Renal cortical epithelial cell (primary cell): ENCODE results near the gene PSENEN. TPM values are rescaled to one million over a fixed set of nuclear protein-coding genes. Genes with fewer than 3 reads are reported as not detected.
"Not testable (repeated sequence)": the region's sequence is repeated elsewhere in the genome, so short reads cannot be mapped to it uniquely, and the experiment has no call there.

Experiments
- DNase-seq: peaks from one replicate; pipeline ENCODE4 v3.0.0-alpha.2; 2011; ENCODE audit warnings: low read depth
- total RNA-seq: library from RNA; depleted of rRNA; stranded (reverse); fragments of >200 nt; gene quantifications from 2 replicates; pipeline ENCODE4 v1.2.3, GENCODE V29; 2014

PSENEN gene
- total RNA-seq, 1 donor from 2014 or later, result 23.5 TPM

DNA sequence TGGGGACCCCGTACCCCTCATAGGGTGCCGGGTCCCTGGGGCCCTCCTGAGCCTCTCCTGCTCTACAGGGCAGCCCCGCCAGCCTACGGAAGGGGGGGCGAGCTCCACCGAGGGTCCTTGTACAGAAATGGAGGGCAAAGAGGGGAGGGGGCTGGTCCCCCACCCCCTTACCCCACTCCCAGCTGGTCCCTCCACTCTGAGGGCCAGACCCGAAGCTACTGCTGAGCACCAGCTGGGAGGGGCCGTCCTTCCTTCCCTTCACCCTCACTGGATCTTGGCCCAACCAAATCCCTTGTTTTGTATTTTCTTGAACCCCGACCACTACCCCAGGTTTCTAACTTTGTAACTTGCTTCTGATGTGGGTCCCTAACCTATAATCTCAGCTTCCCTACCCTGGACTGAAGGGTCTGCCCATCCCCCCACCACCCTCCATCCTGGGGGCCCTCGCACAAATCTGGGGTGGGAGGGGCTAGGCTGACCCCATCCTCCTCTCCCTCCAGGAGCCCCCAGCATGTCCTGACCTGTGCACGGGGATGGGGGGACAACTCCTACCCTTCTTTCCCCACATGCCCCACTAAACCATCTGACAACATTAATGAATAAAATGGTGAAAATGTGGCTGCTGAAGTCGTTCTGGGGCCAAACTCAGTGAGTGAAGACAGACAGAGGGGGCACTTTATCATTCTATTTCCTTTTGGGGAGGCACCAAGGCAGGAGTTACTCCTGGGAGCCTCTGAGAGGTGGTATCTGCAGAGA, 42.9 kb downstream of the PSENEN start:
- no peak for DNase-seq

DNA sequence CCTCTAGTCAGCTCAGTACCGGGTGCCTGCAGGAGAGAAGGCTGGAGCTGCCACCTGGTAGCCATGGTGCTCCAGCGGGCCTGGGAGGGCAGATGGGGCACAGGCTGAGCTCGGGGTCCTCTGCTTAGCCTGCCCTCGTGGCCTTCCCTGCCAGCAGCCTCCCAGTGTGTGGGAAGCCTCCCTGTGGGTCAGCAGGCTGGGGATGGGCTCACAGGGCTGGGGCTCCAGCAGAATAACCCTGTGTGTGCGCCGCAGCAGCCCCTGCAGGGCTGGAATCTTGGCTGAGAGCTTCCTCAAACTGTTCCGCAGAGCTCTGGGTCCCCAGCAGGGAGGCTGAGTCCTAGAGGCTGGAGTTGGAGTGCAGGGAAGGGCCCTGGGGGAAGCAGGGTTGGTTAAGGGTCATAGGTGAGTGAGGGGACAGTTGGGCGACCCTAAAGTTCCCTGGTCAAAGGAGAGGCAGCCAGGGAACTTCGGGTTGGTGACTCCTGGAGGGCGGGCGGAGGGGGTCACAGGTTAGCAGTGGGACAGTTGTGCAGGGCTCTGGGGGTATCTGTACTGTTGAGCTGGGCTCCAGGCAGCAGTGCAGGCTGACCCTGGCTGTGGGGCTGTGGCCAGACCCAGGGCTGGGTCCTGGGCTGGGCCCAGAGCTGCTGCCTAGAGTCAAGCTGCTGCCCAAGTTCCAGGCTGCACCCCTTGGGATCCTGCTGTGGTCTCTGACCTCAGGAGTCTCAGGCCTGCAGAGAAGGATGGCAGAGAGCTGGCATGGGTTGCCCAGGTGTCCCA, 43.9 kb downstream of the PSENEN start:
- DNase-seq, result no peak

- DNase-seq, result no peak
Observed at GRCh38 chr19:35789978-35790944, 44.8 kb downstream of the PSENEN start.

- no peak for DNase-seq
Observed at GRCh38 chr19:35790981-35791813, 45.7 kb downstream of the PSENEN start.

DNA sequence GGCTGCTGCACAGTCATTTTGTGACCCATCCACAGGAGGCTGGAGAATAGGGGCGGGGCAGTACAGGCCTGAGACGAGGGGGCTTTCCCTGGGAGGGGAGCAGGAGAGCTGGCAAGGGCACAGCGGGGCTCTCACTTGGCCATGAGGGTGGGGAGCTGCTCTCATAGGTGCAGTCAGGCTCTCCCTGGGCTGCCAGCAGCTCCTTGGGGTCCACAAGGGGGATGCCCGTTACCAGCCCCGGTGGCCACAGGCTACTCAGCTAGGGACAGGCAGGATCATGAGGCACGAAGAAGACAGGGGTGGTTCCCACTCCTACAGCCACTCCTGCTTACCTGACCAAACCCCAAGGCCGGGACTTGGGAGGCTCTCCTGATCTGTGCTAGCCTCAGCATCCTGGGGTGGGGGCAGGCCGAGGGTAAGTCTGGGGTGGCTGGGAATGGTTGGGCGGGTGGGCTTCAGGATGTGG, 46.4 kb downstream of the PSENEN start:
- no peak for DNase-seq

DNA sequence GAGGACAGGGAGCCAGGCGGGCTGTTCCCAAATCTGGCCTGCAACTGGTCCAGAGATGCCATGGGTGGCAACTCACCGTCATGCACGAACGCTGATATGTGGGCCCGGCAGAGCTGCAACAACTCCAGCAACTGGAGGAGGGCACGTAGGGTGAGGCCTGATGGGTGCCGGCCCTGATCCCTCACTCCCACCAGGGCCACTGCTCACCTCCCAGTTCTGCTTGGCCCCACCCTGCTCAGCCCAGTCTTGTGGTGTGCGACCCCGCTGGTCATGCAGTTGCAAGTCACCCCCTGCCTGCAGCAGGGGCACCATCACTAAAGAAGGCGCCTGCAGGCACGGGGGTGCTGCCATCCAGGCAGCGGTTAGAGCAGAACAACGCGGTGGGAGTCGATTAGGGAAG, 46.9 kb downstream of the PSENEN start:
- no peak for DNase-seq

- DNase-seq, result no peak
Observed at GRCh38 chr19:35792888-35793287, 47.4 kb downstream of the PSENEN start.

GRCh38 chr19:35793381-35794165, 48.1 kb downstream of the PSENEN start:
- DNase-seq, result no peak

DNA sequence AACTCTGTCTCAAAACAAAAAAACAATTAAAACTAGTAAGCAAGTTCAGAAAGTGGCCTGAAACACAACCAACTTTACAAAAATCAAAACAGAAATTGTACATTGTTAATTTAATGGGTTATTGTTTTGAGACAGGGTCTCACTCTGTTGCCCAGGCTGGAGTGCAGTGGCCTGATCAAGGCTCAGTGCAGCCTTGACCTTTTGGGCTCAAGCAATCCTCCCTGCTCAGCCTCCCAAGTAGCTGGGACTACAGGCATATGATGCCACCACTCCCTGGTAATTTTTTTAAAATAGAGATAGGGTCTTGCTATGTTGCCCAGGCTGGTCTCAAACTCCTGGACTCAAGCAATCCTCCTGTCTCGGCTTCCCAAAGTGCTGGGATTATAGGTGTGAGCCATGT, 50.1 kb downstream of the PSENEN start:
- DNase-seq, result not testable (repeated sequence)

Other genes starting within 250 kb of the PSENEN start
- 52.7 and 144 TPM in 2 replicates for gene DMKN, start 232.0 kb upstream of the PSENEN start, total RNA-seq
- 0.05 TPM in 1 of 2 replicates, not detected in the other for gene SBSN, start 217.3 kb upstream of the PSENEN start, total RNA-seq
- not detected in 2 replicates for gene GAPDHS, start 212.2 kb upstream of the PSENEN start, total RNA-seq
- gene TMEM147, start 200.0 kb upstream of the PSENEN start, total RNA-seq, result 76.1 and 93.6 TPM in 2 replicates
- not detected in 2 replicates for gene ATP4A, start 182.0 kb upstream of the PSENEN start, total RNA-seq
- gene PMIS2, start 159.5 kb upstream of the PSENEN start, total RNA-seq, result not detected in 2 replicates
- gene HAUS5, start 132.9 kb upstream of the PSENEN start, total RNA-seq, result 5.1 and 6.4 TPM in 2 replicates
- gene RBM42, start 116.6 kb upstream of the PSENEN start, total RNA-seq, result 38.9 and 40.0 TPM in 2 replicates
- not detected in 2 replicates for gene ETV2, start 103.9 kb upstream of the PSENEN start, total RNA-seq
- gene COX6B1, start 97.3 kb upstream of the PSENEN start, total RNA-seq, result 385 and 691 TPM in 2 replicates
- gene UPK1A, start 79.1 kb upstream of the PSENEN start, total RNA-seq, result not detected in 2 replicates
- not detected in 2 replicates for gene ZBTB32, start 41.1 kb upstream of the PSENEN start, total RNA-seq
- 4.2 and 26.3 TPM in 2 replicates for gene KMT2B, start 27.6 kb upstream of the PSENEN start, total RNA-seq
- 0.52 and 1.8 TPM in 2 replicates for gene IGFLR1, start 3.2 kb upstream of the PSENEN start, total RNA-seq
- gene U2AF1L4, start 233 bp upstream of the PSENEN start, total RNA-seq, result 5.6 and 7.2 TPM in 2 replicates
- 2.6 and 6.4 TPM in 2 replicates for gene LIN37, start 2.9 kb downstream of the PSENEN start, total RNA-seq
- gene HSPB6, start 11.4 kb downstream of the PSENEN start, total RNA-seq, result 0.52 and 0.65 TPM in 2 replicates
- 4.0 and 7.7 TPM in 2 replicates for gene PROSER3, start 12.5 kb downstream of the PSENEN start, total RNA-seq
- 0.17 and 5.1 TPM in 2 replicates for gene ARHGAP33, start 29.9 kb downstream of the PSENEN start, total RNA-seq
- 0.20 TPM in 1 of 2 replicates, not detected in the other for gene PRODH2, start 67.2 kb downstream of the PSENEN start, total RNA-seq
- not detected in 2 replicates for gene NPHS1, start 106.9 kb downstream of the PSENEN start, total RNA-seq
- not detected in 2 replicates for gene KIRREL2, start 111.3 kb downstream of the PSENEN start, total RNA-seq
- 0.52 and 2.9 TPM in 2 replicates for gene APLP1, start 122.9 kb downstream of the PSENEN start, total RNA-seq
- gene NFKBID, start 154.9 kb downstream of the PSENEN start, total RNA-seq, result 4.2 and 8.7 TPM in 2 replicates
- gene HCST, start 156.9 kb downstream of the PSENEN start, total RNA-seq, result not detected in 2 replicates
- not detected in 2 replicates for gene TYROBP, start 162.6 kb downstream of the PSENEN start, total RNA-seq
- gene LRFN3, start 190.7 kb downstream of the PSENEN start, total RNA-seq, result 0.52 and 6.3 TPM in 2 replicates
- gene SDHAF1, start 249.5 kb downstream of the PSENEN start, total RNA-seq, result 9.4 and 10.4 TPM in 2 replicates